SH-SY5Y (cell line): ENCODE results near the gene AIP.

Source experiments
- GATA2 ChIP-seq: IDR thresholded peaks from 2 replicates; pipeline ENCODE4 v1.6.1; 2011; ENCODE audit warnings: mild to moderate bottlenecking, low read depth, low read length
- GATA3 ChIP-seq: IDR thresholded peaks from 2 replicates; pipeline ENCODE4 v1.6.1; 2011; ENCODE audit warnings: low read depth, mild to moderate bottlenecking, low read length, moderate library complexity

AIP gene

GRCh38 chr11:67455054-67455453, 27.8 kb upstream of the AIP start, which contains the start of gene CABP4:
Gene CABP4, plus strand, starts transcription at chr11:67455354. Its CDS starts 70 bp downstream, at chr11:67455424.
- TF ChIP-seq GATA2 (no peak), GATA3 (no peak)

- TF ChIP-seq GATA2: no peak
- TF ChIP-seq GATA3: no peak
Measured at GRCh38 chr11:67456068-67456705, 26.6 kb upstream of the AIP start.

DNA sequence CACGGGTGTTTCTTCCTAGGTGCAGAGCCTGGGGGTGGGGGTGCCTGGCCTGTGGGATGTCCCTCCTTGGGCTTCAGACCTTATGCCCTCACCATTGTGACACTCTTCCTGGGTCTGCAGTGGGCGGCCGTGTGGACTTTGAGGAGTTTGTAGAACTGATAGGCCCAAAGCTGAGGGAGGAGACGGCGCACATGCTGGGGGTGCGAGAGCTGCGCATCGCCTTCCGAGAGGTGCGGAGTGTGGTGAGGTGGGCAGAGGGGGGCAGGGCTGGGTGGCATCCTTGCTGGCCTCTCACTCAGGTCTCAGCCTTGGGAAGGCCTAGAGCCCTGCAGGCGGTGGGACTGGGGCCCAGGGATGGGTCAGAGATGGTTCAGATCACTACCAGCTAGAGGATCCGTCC, 25.4 kb upstream of the AIP start:
- TF ChIP-seq GATA2 (no peak), GATA3 (no peak)

- TF ChIP-seq GATA3 (no peak), GATA2 (no peak)
Measured at GRCh38 chr11:67458266-67458665, 24.6 kb upstream of the AIP start.

DNA sequence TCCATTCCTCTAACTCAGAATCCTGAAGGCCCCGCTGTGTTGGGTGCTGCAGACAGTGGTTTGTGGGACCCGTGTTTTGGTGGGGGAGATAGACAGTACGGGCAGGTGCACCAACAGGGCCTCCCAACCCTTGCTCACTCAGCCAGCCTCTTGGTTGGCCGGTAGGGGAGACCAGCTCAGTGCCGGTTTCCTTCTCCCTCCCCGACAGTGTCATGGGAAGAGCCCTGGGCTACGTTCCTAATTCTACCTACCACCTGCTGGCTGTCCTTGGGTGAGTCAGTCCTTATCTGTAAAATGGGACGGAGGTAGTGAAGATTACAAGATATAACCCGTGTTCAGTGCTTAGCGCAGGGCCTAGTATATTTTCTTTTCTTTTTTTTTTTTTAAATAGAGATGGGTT, 19.6 kb upstream of the AIP start:
- TF ChIP-seq GATA3 (no peak), GATA2 (no peak)

- TF ChIP-seq GATA2: no peak
- TF ChIP-seq GATA3: no peak
Measured at GRCh38 chr11:67463680-67464410, 19.0 kb upstream of the AIP start.

DNA sequence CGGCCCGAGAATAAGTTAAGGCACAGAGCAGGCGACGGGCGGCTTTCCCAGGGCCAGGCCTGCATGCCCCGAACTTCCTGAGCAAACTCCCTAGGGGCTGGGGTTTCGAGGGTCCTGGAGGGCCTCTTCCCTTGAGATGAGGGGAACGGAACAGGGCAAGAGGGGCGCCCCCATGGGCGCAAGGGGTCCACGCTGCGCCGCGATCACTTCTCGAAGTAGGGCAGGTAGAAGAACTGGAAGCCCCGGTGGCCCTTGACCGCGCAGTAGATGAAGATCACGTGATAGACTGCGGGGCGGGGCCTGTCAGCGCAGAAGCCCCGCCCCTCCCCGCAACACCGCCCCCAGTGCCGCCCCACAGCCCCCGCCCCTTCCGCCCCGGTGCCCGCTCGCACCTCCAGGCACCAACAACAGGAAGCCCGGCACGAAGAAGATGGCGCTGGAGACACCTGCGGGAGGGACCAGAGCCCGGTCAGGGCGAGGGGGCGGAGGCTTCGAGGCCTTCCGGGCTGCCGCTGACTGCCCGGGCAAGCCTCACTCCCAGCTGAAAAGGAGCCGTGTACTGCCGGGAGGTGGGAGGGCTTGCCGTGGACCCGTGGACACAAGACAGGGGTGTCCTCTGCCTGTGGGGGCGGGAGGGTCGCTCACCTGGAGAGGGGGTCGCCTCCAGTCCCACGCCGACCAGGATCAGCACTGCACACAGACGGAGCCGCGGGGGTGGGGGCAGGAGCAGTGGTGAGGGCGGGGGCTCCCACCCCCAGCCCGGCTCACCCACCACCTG, 18.2 kb upstream of the AIP start:
- TF ChIP-seq GATA2 (no peak), GATA3 (no peak)

- TF ChIP-seq GATA3 (no peak), GATA2 (no peak)
Measured at GRCh38 chr11:67465189-67465510, 17.7 kb upstream of the AIP start.

- no peak for TF ChIP-seq GATA3
- no peak for TF ChIP-seq GATA2
Measured at GRCh38 chr11:67466367-67466766, 16.5 kb upstream of the AIP start.

DNA sequence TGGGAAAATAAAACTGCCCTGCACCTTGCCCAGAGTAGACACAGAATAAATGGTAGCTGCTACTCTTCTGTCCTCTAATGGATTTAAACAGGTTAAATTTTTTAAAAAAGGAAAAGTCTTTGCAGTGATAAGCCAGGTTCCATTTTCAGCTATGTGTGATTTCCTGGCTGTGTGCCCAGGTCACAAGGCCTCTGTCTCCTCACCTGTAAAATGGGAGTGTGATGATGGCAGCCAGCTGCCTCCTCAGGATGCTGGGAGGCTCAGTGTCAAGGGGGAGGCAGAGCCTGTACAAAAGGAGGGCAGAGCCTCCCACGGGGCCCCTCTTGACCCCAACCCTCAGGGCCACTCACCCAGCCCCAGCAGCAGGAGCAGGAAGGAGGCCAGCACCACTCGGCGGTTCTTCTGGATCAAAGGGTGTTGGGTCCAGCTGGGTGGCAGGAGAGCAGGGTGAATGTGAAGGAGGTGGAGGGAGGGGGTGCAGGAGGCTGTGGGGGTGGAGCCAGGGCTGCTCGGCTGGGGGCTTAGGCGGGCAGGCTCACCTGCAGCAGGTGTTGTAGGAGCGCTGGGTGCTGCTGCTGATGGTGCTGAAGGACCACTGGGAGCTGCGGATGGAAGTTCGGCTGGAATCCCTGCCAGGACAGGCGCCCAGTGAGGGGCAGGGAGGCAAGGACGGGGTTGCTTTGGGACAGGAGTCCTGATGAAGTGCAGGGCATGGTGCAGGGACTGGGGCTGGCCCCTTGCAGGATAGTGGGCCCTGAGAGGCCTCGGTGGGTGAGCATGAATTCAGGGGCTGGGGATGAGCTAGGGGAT, 15.7 kb upstream of the AIP start:
- TF ChIP-seq GATA3: no peak
- no peak for TF ChIP-seq GATA2

DNA sequence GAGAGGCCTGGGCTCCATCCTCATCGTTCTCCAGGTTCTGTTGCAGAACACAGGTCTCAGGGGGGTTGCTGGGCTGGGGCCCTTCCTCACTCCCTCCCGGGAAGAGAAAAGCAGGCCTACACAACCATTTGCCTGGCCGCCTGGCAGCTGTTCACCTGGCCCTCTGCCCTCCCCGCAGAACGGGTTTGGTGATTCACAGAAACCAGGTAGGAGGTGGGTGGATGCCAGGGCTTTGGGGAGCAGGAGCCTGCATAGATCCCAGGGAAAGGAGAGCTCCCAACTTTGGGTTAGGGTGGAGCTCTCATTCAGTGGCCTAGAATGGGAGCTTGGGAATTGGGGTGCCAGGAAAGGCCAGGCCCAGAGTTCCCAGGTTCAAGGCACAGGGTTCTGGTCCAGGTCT, 14.8 kb upstream of the AIP start:
- TF ChIP-seq GATA3 (no peak), GATA2 (no peak)

GRCh38 chr11:67468456-67468758, 14.4 kb upstream of the AIP start:
- TF ChIP-seq GATA3 (no peak), GATA2 (no peak)

DNA sequence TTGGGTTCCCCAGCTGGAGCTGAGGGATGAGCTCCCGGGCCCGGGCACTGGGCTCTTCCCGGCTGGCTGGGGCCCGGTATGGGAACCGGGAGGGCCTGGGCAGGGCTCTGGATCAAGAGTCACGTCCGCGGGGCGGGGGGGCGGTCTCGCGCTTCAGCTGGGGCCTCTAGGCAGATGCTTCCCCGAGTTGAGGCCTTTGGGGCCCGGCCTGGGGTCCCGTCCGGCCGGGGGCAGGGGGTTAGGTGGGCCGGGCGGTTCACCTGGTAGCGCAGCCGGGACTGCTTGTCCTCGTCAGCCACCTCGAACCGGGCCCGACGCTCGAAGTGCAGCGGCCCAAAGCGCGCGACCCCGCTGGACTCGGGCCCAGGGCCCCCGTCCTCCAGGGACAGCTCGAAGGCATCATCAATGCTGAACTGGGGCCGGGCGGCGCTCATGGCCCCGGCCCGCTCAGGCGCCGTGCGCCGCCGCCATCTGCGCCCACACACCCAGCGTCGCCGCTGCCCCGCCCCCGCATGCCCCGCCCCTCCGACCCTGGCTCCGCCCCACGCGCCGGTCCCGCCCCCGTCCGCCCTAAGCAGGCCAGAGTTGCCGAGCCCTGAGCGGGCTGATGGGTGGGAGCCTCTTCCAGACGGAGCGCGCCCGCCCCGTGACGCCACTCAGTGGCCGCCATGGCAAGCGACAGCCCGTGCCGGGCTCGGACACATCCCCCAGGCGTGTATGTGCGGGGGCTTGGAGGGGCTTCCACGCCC, 13.9 kb upstream of the AIP start, which contains the start of gene TMEM134:
Gene TMEM134 (minus strand): TSS at position 493 of the 749 bp plus-strand sequence. CDS start 59 bp downstream, at position 434.
- TF ChIP-seq GATA2 (no peak), GATA3 (no peak)
